SKM-1 (cell line): ENCODE measurements around the gene SCN5A.

Experiments used
- DNase-seq: peaks from one replicate; lab custom pipeline; 2025; ENCODE audit not compliant: unreplicated experiment; lab: John Stamatoyannopoulos, UW

SCN5A gene

GRCh38 chr3:38649500-38650247 is at the start of gene SCN5A:
Gene SCN5A, minus strand, starts transcription at chr3:38649687. Its CDS starts 16,380 bp downstream, at chr3:38633307.
- peak; percentile 22 for DNase-seq

GRCh38 chr3:38698760-38699159 is 49.3 kb upstream of the SCN5A start:
- no peak for DNase-seq

GRCh38 chr3:38698061-38698460 is 48.6 kb upstream of the SCN5A start:
- no peak for DNase-seq

- DNase-seq, result no peak
Measured at GRCh38 chr3:38696034-38696433, 46.5 kb upstream of the SCN5A start.

- DNase-seq, result no peak
Measured at GRCh38 chr3:38690185-38690584, 40.7 kb upstream of the SCN5A start.

- no peak for DNase-seq
Measured at GRCh38 chr3:38689774-38690173, 40.3 kb upstream of the SCN5A start.

DNA sequence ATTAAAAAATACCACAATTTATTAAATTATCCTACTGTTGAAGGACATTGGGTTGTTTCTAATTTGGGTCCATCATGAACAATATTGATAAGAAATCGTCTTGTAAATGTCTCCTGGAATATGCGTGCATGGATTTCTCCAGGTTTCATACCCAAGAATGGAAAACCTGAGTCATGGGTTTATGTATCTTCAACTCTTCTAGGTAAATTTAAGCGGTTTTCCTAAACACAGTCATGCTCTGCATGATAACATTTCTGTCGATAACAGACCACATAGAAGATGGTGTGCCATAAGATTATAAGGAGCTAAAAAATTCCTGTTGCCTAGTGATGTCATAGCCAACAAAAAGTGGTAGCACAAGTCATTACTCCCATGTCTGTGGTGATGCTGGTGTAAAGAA is 39.9 kb upstream of the SCN5A start:
- no peak for DNase-seq

- peak; percentile 71 for DNase-seq
Measured at GRCh38 chr3:38687321-38687720, 37.8 kb upstream of the SCN5A start.

- DNase-seq, result no peak
Measured at GRCh38 chr3:38684546-38684945, 35.1 kb upstream of the SCN5A start.

DNA sequence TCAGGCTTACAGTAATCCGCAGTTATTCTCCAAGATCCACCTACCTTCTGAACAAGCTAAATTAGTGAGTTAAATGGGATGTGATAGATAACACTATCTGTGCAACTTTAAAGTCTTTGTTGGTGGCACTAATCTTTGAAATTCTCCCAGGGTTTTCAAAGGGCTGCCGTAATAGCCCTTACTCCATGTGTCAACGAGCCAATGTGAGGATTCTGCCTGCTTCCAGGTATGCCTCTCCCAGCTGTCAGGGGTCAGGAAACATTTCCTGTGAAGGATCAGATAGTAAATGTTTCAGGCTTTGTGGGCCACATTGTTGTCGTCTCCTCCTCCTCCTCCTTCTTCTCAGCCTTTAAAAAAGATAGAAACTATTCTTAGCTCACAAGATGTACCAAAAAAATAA is 20.2 kb upstream of the SCN5A start:
- no peak for DNase-seq

DNA sequence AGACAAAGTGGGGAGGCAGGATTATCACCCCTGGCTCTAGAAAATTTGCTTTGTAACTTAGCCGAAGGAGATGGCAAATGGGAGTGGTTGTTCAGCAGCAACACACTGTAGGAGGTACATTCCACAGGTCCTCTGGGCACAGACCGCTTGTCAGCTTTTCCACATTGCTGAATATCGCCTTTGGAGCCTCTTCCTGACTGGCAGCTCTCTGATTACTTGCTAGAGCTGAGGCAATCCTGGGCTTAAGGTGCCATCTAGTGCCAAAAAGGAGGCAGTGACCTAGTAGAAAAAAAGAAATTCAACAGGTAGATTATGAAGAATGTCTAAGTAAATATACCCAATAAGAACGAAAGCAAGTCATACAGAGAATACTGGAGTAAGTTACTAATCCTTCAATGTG is 13.1 kb upstream of the SCN5A start:
- peak; percentile 36 for DNase-seq

DNA sequence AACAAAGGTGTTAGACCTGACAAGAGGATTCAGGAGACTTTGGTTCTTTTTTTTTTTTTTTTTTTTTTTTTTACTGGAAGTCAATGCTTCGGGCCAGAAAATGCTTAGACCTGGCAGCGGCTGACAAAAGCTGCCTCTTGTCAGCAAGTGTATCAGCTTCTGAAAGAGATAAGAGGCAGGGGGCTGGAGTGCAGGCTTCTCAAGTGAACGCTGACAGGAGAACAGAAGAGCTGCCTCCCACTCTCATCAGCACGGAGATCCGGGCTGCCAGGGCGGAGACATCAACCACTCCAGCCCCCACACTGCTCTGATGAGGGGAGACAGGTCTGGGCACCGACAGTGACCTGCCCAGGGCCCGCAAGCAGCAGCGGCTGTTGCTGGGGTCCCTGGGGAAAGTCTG is 9.4 kb upstream of the SCN5A start:
- DNase-seq, result no peak

DNA sequence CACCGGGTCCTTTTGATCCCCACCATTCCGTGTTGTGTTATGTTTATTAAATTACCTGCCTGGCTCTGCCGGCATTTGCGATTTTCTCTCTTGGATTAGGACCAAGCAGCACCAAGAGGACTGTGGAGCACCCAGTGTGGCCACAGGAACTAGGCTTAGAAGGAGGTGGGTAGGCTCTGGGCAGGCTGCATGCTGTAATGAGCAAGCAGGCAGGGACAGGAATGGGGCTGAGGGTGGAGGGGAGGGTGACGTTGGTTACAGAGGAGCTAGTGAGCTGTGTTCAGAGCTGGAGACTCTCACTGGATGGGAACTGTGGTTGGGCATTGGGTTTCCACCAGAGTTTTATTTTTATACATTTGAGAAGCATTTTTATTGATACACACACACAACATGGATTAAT is 7.9 kb upstream of the SCN5A start:
- DNase-seq, result no peak

DNA sequence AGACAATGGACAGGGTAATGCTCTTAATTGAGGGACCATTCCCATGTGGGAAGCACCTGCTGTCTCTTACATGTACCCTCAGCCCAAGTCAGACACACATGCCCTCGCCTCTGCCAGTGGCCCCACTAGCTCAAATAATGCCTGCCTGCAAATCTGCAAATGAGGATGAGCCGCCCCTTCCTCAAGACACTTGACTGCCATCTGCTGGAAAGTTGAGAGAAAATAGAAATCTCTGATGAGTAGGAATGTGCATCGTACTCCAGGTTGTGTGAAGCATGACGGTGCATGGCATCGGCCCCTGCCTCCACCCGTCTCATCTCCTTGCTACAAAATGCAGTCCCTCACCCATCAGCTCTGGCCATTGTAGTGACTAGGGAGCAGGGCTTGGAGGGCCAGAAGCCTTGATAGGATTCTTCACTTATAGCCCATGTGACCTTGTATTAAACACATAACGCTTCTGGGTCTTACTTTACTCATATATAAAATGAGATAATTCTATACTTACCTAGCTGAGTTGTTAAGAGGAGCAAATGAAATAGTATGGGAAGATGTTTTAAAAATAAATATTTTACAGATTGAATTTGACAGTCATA is 6.3 kb upstream of the SCN5A start:
- peak; percentile 49 for DNase-seq

DNA sequence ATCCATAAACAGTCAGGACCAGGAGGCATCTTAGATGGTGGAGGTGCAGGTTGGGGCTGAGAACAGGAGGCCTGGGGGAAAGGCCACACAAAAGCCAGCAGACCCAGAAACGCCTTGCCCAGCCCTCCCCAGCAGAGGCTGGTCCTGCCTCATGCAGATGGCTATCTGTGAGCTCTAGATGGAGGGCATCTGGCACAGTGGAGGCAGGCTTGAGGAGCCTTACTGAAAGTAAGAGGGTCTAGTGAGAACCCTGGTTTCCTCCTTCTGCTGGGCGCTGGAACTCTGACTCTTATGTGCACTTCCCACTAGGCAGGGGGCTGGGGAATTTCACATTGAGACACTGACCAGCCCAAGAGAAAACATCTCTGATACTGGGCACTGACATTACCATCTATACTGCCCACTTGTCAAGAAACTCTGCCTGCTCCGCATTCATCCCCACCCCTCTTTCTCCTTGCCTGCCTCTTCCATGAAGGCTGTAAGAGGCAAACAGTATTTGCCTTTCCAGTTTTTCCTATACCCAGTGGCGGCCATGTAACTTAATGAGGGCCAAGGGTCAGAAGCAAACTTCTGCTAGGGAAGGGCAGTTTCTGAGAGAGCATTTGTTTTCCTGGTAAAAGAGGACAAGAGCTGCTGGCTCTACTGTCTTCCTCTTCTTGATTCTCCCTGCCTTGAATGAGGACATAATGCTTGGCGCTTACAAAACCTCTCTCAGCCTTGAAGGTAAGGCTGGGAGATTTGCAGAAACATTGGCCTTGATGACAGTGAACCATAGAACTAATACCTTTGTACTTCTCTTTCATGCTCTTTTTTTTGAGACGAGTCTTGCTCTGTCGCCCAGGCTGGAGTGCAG is 4.4 kb upstream of the SCN5A start:
- DNase-seq, result no peak

DNA sequence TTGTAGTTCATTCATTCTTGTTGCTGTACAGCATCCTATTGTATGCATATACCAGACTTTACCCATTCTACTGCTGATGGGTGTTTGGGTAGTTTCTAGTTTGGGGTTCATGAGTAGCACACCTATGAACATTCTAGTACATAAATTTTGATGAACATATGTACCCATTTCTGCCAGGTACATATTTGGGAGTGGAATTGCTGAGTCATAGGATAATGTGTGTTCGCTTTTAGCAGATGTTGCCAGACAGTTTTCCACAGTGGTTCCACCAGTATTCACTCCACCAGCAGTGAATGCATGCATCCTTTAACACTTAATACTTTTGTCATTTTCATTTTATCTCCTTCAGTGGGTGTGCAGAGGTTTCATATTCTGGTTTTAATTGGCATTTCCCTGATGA is 3.4 kb upstream of the SCN5A start:
- DNase-seq, result no peak

DNA sequence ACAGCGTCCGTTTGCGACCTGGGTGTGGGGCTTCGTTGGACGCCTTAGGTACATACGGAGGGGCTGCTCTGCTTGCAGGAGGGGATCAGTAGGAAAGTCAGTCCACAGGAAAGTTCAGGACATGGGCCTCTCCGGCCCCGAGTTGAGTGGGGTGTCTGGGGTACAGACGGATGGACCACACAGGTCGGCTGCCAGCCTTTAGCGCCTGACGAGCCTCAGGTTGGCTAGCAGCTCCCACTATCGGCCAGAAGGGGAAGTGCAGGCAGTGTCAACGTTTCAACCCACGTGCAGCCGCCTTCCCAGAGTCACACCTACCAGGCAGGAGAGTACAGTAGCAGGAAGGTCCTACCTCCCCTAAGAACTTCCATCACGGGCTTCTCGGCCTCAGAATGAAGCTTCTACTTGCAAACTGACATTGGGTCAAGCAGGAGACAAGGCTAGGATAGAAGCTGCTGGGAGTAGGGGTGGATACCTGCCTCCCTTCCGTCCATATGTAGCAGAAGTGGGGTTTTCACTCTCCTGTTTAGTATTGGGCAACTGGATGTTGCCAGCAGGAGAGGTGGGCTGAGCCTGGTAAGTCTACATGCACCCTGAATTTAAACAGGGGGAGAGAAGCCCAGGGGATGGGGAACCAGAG is 1.8 kb upstream of the SCN5A start:
- peak; percentile 68 for DNase-seq

- DNase-seq, result no peak
Measured at GRCh38 chr3:38650248-38650951, 913 bp upstream of the SCN5A start.

DNA sequence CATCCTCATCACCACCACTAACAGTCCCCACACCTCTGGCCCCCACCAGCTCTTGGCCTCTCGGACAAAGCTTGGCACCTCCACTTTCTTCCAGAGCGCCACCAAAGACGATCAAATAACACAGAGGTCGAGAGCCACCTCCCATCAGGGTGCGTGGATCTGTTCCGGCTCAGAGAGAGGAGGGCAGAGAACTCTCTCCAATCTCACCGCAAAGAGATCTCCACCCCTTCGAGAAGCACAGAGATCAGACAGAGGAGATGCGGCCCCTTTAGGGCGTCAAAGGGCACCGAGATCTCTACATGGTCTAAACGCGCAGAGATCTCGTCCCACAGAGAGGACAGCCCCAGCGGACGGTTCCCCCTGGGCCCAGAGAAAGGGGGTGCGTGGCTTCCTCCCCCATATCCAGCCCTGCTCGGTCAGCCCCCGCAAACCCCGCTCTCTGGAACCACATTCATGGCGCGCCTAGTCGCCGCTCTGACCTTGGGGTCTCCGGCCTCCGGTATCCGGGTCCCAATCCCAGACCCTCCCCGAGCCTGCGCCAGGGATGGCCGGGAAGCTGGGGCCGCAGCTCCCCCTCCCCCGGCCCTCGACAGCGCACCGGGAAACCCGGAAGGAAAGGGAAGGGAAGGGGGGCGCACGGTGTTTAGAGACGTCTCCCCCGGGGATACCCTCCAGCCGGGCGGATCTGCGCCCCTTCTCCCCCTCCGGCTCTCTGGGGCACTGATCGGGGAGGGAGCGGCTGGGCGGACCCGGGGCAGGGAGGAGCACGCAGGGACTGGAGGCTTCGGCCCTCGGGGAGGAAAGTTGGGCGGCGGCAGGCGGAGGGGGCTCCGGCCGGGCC is 608 bp downstream of the SCN5A start:
- no peak for DNase-seq
